Measurements from ENCODE around the gene STRADA. TPM values are rescaled to one million over a fixed set of nuclear protein-coding genes. Genes with fewer than 3 reads are reported as not detected.
A peak's percentile ranks its signal among the peaks of the same experiment; 100 is the strongest.

Gene STRADA
- total RNA-seq, 3 donors from 2014 or later (not counting 1 experiment from before 2014, with no cell fraction given) = 72.6 to 83.1 (median 78.2) TPM

DNA sequence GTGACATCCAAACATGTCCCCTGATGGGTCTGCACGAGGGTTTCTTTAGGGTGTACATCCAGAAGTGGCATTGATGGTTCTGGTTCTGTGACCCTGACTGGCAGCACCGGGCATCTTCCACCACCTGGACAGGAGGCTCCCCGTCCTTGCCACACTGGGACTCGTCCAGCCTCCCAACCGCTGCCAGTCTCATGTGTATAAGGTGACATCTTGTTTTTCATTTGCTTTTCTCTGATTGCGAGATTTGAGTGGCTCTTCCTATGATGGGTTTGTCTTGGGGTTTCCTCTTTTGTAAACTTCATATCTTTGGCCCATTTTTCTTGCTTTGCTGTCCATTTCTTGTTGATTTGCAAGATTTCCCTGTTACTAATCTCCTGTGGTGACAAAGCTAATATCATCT is 32.5 kb downstream of the STRADA start:
- Mint-ChIP-seq H3K36me3 (no peaks in the 10 kb centered on the region), H3K27ac (peak overlapping the region; percentile 84 to 97), H3K4me1 (peaks cover 48% of the 10 kb centered on the region in 2 donors), H3K9me3 (no peaks in the 10 kb centered on the region), H3K4me3 (peak overlapping the region; percentile 29), H3K27me3 (ENCODE audit: low read depth in 2 of 2) (no peaks in the 10 kb centered on the region)
- Histone ChIP-seq H3K4me3 (ENCODE audit: low read length) (no peak overlapping the region), H3K4me1 (ENCODE audit: control insufficient read depth, insufficient read depth, low read length) (peaks cover 62% of the 10 kb centered on the region), H3K27ac (ENCODE audit: low read length) (peak overlapping the region; percentile 8), H3K9me3 (ENCODE audit: control insufficient read depth, insufficient read depth, low read length) (no peaks in the 10 kb centered on the region), H3K36me3 (ENCODE audit: control insufficient read depth, insufficient read depth, low read length) (peaks cover 27% of the 10 kb centered on the region), H3K27me3 (ENCODE audit: control insufficient read depth, insufficient read depth, low read length) (no peaks in the 10 kb centered on the region)
- intact Hi-C loops (cut with micrococcal nuclease) = loop anchor here (5.0 kb wide), 1 partner anchor 282 kb away; no protein-coding TSS in a partner anchor
- ATAC-seq (peak in 1 of 3 donors; percentile 63), DNase-seq (no peak)
- 95% methylated on average over 6 of the region's 6 CpGs for WGBS (ENCODE audit: insufficient coverage)
- TF ChIP-seq, protein P1, sequence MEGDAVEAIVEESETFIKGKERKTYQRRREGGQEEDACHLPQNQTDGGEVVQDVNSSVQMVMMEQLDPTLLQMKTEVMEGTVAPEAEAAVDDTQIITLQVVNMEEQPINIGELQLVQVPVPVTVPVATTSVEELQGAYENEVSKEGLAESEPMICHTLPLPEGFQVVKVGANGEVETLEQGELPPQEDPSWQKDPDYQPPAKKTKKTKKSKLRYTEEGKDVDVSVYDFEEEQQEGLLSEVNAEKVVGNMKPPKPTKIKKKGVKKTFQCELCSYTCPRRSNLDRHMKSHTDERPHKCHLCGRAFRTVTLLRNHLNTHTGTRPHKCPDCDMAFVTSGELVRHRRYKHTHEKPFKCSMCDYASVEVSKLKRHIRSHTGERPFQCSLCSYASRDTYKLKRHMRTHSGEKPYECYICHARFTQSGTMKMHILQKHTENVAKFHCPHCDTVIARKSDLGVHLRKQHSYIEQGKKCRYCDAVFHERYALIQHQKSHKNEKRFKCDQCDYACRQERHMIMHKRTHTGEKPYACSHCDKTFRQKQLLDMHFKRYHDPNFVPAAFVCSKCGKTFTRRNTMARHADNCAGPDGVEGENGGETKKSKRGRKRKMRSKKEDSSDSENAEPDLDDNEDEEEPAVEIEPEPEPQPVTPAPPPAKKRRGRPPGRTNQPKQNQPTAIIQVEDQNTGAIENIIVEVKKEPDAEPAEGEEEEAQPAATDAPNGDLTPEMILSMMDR (IDR thresholded peaks at IDR 0.05) = no peak

DNA sequence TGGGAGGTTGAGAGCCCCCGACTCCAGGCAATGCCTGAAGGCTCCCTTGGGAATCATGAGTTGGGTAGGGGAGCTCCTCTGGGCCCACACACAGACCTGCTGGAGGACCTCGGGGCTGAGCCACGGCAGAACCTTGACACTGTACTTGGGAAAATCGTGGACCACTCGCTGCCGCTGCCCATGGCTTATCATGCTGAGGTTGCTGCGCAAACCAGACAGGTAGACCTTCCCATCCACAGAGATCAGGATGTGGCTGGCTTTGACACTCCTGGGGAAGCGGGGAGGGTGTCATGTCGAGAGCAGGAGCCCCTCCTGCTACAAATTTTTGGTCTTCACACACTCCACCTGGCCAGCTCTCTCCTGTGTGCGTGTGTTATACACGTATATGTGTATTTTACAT is 34.4 kb downstream of the STRADA start:
- Histone ChIP-seq H3K27ac (ENCODE audit: low read length) (peak overlapping the region; percentile 69), H3K27me3 (ENCODE audit: control insufficient read depth, insufficient read depth, low read length) (no peaks in the 10 kb centered on the region), H3K4me3 (ENCODE audit: low read length) (no peak overlapping the region), H3K36me3 (ENCODE audit: control insufficient read depth, insufficient read depth, low read length) (peaks cover 20% of the 10 kb centered on the region), H3K4me1 (ENCODE audit: control insufficient read depth, insufficient read depth, low read length) (peaks cover 81% of the 10 kb centered on the region), H3K9me3 (ENCODE audit: control insufficient read depth, insufficient read depth, low read length) (no peaks in the 10 kb centered on the region)
- TF ChIP-seq, protein P1 (IDR thresholded peaks at IDR 0.05) = no peak
- H3K4me3 Mint-ChIP-seq = peak overlapping the region; percentile 74
- peaks cover 67 to 68% of the 10 kb centered on the region in 2 donors for H3K4me1 Mint-ChIP-seq
- H3K27ac Mint-ChIP-seq = peak overlapping the region; percentile 92 to 97
- intact Hi-C loops (cut with micrococcal nuclease) = loop anchor here (5.0 kb wide), 1 partner anchor 280 kb away; no protein-coding TSS in a partner anchor
- no peaks in the 10 kb centered on the region for H3K36me3 Mint-ChIP-seq
- DNase-seq (peak in 1 of 2 donors; percentile 67), ATAC-seq (peak in 2 of 3 donors; percentile 14 to 24)
- no peaks in the 10 kb centered on the region for H3K27me3 Mint-ChIP-seq (ENCODE audit: low read depth in 2 of 2)
- 40% methylated on average over 9 of the region's 11 CpGs for WGBS (ENCODE audit: insufficient coverage)
- no peaks in the 10 kb centered on the region for H3K9me3 Mint-ChIP-seq

DNA sequence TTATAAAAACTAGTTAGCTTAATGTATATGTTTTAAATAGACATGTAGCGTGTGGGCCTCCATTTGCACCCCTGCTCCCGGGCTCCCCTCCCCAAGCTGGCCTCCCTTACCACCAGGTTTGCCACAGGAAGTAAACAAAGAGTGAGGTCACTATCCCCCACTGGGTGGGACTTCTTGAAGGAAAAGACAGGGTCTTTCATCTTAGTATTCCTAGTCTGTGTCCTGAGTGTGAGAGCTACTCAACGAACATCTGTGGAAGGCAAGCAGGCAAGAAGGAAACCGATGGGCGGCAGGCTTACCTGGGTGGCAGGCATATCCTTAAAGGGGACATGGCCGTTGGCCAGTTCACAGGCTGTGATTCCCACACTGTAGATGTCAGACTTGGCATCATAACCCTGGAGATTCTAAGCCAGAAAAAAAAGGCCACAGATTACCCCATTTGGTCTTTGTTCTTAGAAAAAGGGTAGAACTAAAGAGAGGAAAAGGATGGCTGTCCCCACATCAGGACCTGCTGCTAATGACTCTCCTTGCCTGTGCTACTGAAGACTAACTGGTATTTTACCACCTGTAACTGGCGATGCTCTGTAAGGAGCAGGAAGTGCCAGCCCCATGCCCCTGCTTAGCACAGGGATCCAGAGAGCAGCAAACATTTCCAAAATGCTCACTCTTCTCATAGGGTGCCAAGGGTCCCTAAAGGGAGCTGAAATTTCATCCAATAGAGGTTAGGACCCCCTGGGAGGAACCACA is 35.1 kb downstream of the STRADA start:
- H3K4me3 Mint-ChIP-seq = peak overlapping the region; percentile 74
- Histone ChIP-seq H3K27me3 (ENCODE audit: control insufficient read depth, insufficient read depth, low read length) (no peaks in the 10 kb centered on the region), H3K36me3 (ENCODE audit: control insufficient read depth, insufficient read depth, low read length) (peaks cover 15% of the 10 kb centered on the region), H3K4me3 (ENCODE audit: low read length) (no peak overlapping the region), H3K27ac (ENCODE audit: low read length) (peak overlapping the region; percentile 69), H3K4me1 (ENCODE audit: control insufficient read depth, insufficient read depth, low read length) (peaks cover 87% of the 10 kb centered on the region), H3K9me3 (ENCODE audit: control insufficient read depth, insufficient read depth, low read length) (no peaks in the 10 kb centered on the region)
- H3K9me3 Mint-ChIP-seq = no peaks in the 10 kb centered on the region
- no peaks in the 10 kb centered on the region for H3K27me3 Mint-ChIP-seq (ENCODE audit: low read depth in 2 of 2)
- 47% methylated on average over 5 of the region's 7 CpGs for WGBS (ENCODE audit: insufficient coverage)
- peaks cover 71 to 73% of the 10 kb centered on the region in 2 donors for H3K4me1 Mint-ChIP-seq
- TF ChIP-seq, protein P1 (IDR thresholded peaks at IDR 0.05) = no peak
- peak overlapping the region; percentile 92 to 97 for H3K27ac Mint-ChIP-seq
- peak in 1 of 2 donors; percentile 59 for DNase-seq
- intact Hi-C loops (cut with micrococcal nuclease) = loop anchor here (5.0 kb wide), 1 partner anchor 279 kb away; no protein-coding TSS in a partner anchor
- H3K36me3 Mint-ChIP-seq = no peaks in the 10 kb centered on the region
- peak in 1 of 3 donors; percentile 7 for ATAC-seq

Data from natural killer cell (primary cell).